CD14-positive monocyte (primary cell): ENCODE data around the gene KRTAP10-2. TPM values are rescaled to one million over a fixed set of nuclear protein-coding genes. Genes with fewer than 3 reads are reported as not detected.

ENCODE experiments used
- DNase-seq, 3 donors: peaks; one replicate each; pipeline ENCODE4 v3.0.0-alpha.2; 2011 to 2022
- H2AFZ ChIP-seq: 2 replicates; pipeline ENCODE4 v1.6.0; 2012; ENCODE audit warnings: mild to moderate bottlenecking, low read depth, low read length, inconsistent platforms; ENCODE audit not compliant: insufficient read depth, poor library complexity, severe bottlenecking
- H3K27ac ChIP-seq, 2 donors: 1 replicate in 1 of 2; 2 replicates in 1 of 2; pipeline ENCODE4 v1.5.1; 2012 to 2013; ENCODE audit warnings: low read length in 2 of 2, control low read depth in 1 of 2, inconsistent platforms in 1 of 2, low read depth in 1 of 2, mild to moderate bottlenecking in 1 of 2
- H3K27me3 ChIP-seq, 2 donors: one replicate each; pipeline versions ENCODE4 v1.6.0 to v1.6.1; 2011 to 2013; ENCODE audit warnings: low read length in 2 of 2; ENCODE audit not compliant: control insufficient read depth in 2 of 2, insufficient read depth in 2 of 2
- H3K36me3 ChIP-seq, 2 donors: replicated peaks in 1 of 2; 1 replicate in 1 of 2; 2 replicates in 1 of 2; pipeline versions ENCODE4 v1.5.1 to v1.6.1; 2012 to 2013; ENCODE audit warnings: low read length in 2 of 2, control low read depth in 1 of 2, inconsistent platforms in 1 of 2, mild to moderate bottlenecking in 1 of 2; ENCODE audit not compliant: insufficient read depth in 2 of 2, control insufficient read depth in 1 of 2
- H3K4me1 ChIP-seq, 2 donors: 1 replicate in 1 of 2; 2 replicates in 1 of 2; pipeline versions ENCODE4 v1.5.1 to v1.6.1; 2012 to 2013; ENCODE audit warnings: low read length in 2 of 2, control low read depth in 1 of 2, inconsistent platforms in 1 of 2, mild to moderate bottlenecking in 1 of 2, moderate library complexity in 1 of 2; ENCODE audit not compliant: insufficient read depth in 2 of 2, control insufficient read depth in 1 of 2
- H3K4me2 ChIP-seq: replicated peaks from 2 replicates; pipeline ENCODE3; 2012; ENCODE audit warnings: low read length, moderate library complexity, mild to moderate bottlenecking; ENCODE audit not compliant: poor library complexity, severe bottlenecking; ENCODE audit errors: extremely low read depth
- H3K4me3 ChIP-seq, 3 experiments: fragments of 200-600 bp in 1 of 3; sonication (generic) in 1 of 3; replicated peaks in 1 of 3; 1 replicate in 2 of 3; 2 replicates in 1 of 3; pipeline ENCODE4 v1.5.1; 2011 to 2013; ENCODE audit warnings: low read length in 3 of 3, mild to moderate bottlenecking in 3 of 3, control low read depth in 2 of 3, low read depth in 2 of 3, inconsistent platforms in 1 of 3, moderate library complexity in 1 of 3
- H3K79me2 ChIP-seq: 2 replicates; pipeline ENCODE4 v1.6.0; 2012; ENCODE audit warnings: mild to moderate bottlenecking, control low read depth, inconsistent platforms, low read length, moderate library complexity; ENCODE audit not compliant: insufficient read depth
- H3K9ac ChIP-seq: 2 replicates; pipeline ENCODE4 v1.6.0; 2017; ENCODE audit warnings: low read length, mild to moderate bottlenecking; ENCODE audit not compliant: insufficient read depth, poor library complexity, severe bottlenecking
- H3K9me3 ChIP-seq, 2 donors: replicated peaks in 1 of 2; 1 replicate in 1 of 2; 2 replicates in 1 of 2; pipeline versions ENCODE4 v1.5.1 to v1.6.1; 2012 to 2013; ENCODE audit warnings: low read length in 2 of 2, control low read depth in 1 of 2; ENCODE audit not compliant: control insufficient read depth in 1 of 2, insufficient read depth in 1 of 2
- H4K20me1 ChIP-seq: 2 replicates; pipeline ENCODE4 v1.6.0; 2012; ENCODE audit warnings: mild to moderate bottlenecking, low read length, control low read depth, moderate library complexity; ENCODE audit not compliant: insufficient read depth
- H3K27ac Mint-ChIP-seq, 7 donors: one replicate each; pipeline ENCODE4 v1.8.0; 2020; ENCODE audit warnings: mild to moderate bottlenecking in 7 of 7, mixed read lengths in 7 of 7, moderate library complexity in 6 of 7, inconsistent platforms in 2 of 7
- H3K27me3 Mint-ChIP-seq, 3 donors: one replicate each; pipeline ENCODE4 v1.8.0; 2021 to 2022; ENCODE audit warnings: low read depth in 3 of 3, mild to moderate bottlenecking in 3 of 3, mixed read lengths in 3 of 3, moderate library complexity in 3 of 3, inconsistent platforms in 1 of 3
- H3K36me3 Mint-ChIP-seq, 2 donors: one replicate each; pipeline ENCODE4 v1.8.0; 2020; ENCODE audit warnings: mixed read lengths in 2 of 2, inconsistent platforms in 1 of 2, mild to moderate bottlenecking in 1 of 2
- H3K4me1 Mint-ChIP-seq: one replicate; pipeline ENCODE4 v1.8.0; 2020; ENCODE audit warnings: mild to moderate bottlenecking, mixed read lengths
- H3K4me3 Mint-ChIP-seq, 2 donors: one replicate each; pipeline ENCODE4 v1.8.0; 2020; ENCODE audit warnings: mild to moderate bottlenecking in 2 of 2, mixed read lengths in 2 of 2, moderate library complexity in 1 of 2
- H3K9me3 Mint-ChIP-seq, 7 donors: one replicate each; pipeline ENCODE4 v1.8.0; 2020 to 2022; ENCODE audit warnings: mixed read lengths in 7 of 7, mild to moderate bottlenecking in 6 of 7, moderate library complexity in 6 of 7, inconsistent platforms in 2 of 7
- WGBS: methylation state at CpG from one replicate; pipeline ENCODE4 v1.1.5; 2013; ENCODE audit warnings: missing lambda C conversion rate; ENCODE audit not compliant: insufficient coverage; 5-methylcytosine and 5-hydroxymethylcytosine counted together
- intact Hi-C, 2 donors: fragments of 100-400 bp; cut with micrococcal nuclease; formaldehyde crosslinking; loops; one replicate each; pipeline versions ENCODE4 v1.15.0 to v1.15.1; 2023
- polyA plus RNA-seq, 3 donors: library from polyadenylated mRNA; depleted of rRNA in 1 of 3; unstranded in 2 of 3; stranded (reverse) in 1 of 3; fragments of 300-500 nt in 2 of 3; fragments of >200 nt in 1 of 3; fragmentation: Illumina TruSeq in 2 of 3; gene quantifications; 1 replicate in 2 of 3; 2 replicates in 1 of 3; pipeline ENCODE4 v1.2.3, GENCODE V29; 2012 to 2021
- TF ChIP-seq, protein P1 (sequence below): fragments of 200-600 bp; IDR thresholded peaks from one replicate; pipeline ENCODE4 v1.8.0; 2022; ENCODE audit warnings: antibody characterized with exemption, mild to moderate bottlenecking

KRTAP10-2 gene
- polyA plus RNA-seq, 3 donors: not detected

DNA sequence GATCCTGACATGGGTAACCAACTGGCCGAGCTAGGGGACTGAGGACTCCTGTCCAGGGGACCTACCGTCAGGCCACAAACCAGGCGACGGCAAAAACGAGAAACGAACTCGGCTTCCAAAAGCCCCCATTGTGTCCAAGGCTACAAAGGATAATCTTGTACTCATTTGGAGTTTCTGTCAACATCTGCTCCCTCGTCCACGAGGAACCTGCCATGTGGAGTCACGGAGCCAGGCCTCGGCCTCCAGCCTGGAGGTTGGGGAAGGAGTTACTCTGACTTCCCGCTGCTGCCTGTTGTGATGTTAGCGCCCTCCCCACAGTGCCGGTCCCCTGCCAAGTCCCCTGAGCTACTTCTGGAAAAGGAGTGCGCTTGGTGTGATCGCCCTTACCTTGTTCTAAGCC lies 18.6 kb downstream of the KRTAP10-2 start:
- no peak overlapping the region for H3K4me3 Mint-ChIP-seq
- WGBS: 94% methylated on average over 12 of the region's 16 CpGs
- intact Hi-C loops: no loop called here
- H3K27ac ChIP-seq: no peak overlapping the region
- no peak overlapping the region for H3K9ac ChIP-seq
- TF ChIP-seq, protein P1, sequence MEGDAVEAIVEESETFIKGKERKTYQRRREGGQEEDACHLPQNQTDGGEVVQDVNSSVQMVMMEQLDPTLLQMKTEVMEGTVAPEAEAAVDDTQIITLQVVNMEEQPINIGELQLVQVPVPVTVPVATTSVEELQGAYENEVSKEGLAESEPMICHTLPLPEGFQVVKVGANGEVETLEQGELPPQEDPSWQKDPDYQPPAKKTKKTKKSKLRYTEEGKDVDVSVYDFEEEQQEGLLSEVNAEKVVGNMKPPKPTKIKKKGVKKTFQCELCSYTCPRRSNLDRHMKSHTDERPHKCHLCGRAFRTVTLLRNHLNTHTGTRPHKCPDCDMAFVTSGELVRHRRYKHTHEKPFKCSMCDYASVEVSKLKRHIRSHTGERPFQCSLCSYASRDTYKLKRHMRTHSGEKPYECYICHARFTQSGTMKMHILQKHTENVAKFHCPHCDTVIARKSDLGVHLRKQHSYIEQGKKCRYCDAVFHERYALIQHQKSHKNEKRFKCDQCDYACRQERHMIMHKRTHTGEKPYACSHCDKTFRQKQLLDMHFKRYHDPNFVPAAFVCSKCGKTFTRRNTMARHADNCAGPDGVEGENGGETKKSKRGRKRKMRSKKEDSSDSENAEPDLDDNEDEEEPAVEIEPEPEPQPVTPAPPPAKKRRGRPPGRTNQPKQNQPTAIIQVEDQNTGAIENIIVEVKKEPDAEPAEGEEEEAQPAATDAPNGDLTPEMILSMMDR: no peak
- no peaks in the 10 kb centered on the region for H3K79me2 ChIP-seq
- H3K9me3 ChIP-seq: no peaks in the 10 kb centered on the region
- no peaks in the 10 kb centered on the region for H4K20me1 ChIP-seq
- no peaks in the 10 kb centered on the region for H3K36me3 ChIP-seq
- H3K4me3 ChIP-seq: no peak overlapping the region
- no peak overlapping the region for H2AFZ ChIP-seq
- H3K4me1 ChIP-seq: no peaks in the 10 kb centered on the region
- H3K27me3 ChIP-seq: no peaks in the 10 kb centered on the region
- peaks cover 0 to 17% (median 13%) of the 10 kb centered on the region in 3 donors for H3K27me3 Mint-ChIP-seq
- H3K9me3 Mint-ChIP-seq: peaks cover 0 to 4% (median 0%) of the 10 kb centered on the region in 7 donors
- H3K27ac Mint-ChIP-seq: peak overlapping the region in 1 of 7 donors; percentile 24
- no peak for DNase-seq
- no peak overlapping the region for H3K4me2 ChIP-seq
- no peaks in the 10 kb centered on the region for H3K4me1 Mint-ChIP-seq
- H3K36me3 Mint-ChIP-seq: no peaks in the 10 kb centered on the region

DNA sequence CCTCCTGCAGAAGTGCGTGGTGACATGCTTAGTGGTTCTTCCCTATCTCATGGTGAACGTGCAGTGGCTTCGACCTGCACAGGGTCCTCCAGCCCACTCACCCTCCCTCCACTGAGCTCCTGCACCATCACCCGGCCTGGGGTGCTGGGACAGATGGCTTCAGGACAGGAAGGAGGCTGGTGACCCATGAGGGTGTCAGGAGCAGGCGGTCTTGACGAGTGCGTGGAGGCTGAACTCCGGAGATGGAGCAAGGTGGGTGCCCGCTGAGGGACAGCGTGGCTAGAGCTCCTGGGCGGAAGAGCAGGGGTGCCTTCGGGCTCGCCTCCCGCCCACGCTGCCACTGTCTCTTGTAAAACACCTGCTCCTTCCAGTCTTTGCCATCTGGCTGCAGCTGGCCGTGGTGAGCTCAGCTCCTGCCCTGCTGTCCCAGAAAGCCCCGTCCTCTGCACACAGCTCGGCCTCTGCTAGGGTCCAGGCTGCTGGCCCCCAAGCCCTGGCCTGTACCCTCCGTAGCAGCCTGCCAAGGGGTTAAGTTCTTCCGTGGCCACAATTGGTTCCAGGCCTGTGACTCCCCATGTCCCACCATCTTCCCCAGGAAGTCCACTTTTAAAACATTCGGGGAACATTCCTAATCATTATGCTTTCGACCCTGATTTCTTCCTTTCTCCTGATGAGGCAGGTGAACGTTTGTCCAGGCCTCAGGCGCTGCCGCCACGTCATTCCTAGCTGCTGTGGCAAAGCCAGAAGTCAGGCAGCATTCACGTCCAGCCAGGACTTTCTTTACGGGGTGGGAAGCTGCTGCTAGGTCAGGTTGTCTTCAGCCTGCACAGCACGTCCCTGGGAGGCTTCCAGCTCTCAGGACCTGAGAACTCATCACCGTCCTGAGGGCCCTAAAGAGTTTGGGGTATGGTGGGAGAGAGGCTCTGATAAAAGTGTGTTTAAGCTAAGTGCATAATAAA lies 19.4 kb downstream of the KRTAP10-2 start:
- no peak overlapping the region for H3K4me3 Mint-ChIP-seq
- Histone ChIP-seq H3K4me1 (no peaks in the 10 kb centered on the region), H4K20me1 (no peaks in the 10 kb centered on the region), H3K27ac (no peak overlapping the region), H3K36me3 (no peaks in the 10 kb centered on the region), H3K27me3 (no peaks in the 10 kb centered on the region), H3K4me2 (no peak overlapping the region), H2AFZ (no peak overlapping the region), H3K9ac (no peak overlapping the region), H3K4me3 (no peak overlapping the region), H3K79me2 (no peaks in the 10 kb centered on the region), H3K9me3 (no peaks in the 10 kb centered on the region)
- no peak for DNase-seq
- WGBS: 87% methylated on average over 27 of the region's 30 CpGs
- H3K27me3 Mint-ChIP-seq: peaks cover 1 to 17% (median 9%) of the 10 kb centered on the region in 3 donors
- no peak overlapping the region for H3K27ac Mint-ChIP-seq
- peaks cover 0 to 4% (median 0%) of the 10 kb centered on the region in 7 donors for H3K9me3 Mint-ChIP-seq
- no peaks in the 10 kb centered on the region for H3K4me1 Mint-ChIP-seq
- H3K36me3 Mint-ChIP-seq: no peaks in the 10 kb centered on the region
- TF ChIP-seq, protein P1: no peak
- intact Hi-C loops: no loop called here
